Keratinocyte (primary cell): ENCODE data around the gene HYAL1. TPM values are rescaled to one million over a fixed set of nuclear protein-coding genes. Genes with fewer than 3 reads are reported as not detected.
A peak's percentile ranks its signal among the peaks of the same experiment; 100 is the strongest.

Experiments used
- DNase-seq: peaks from one replicate; pipeline ENCODE4 v3.0.0-alpha.2; 2011; ENCODE audit warnings: low read depth, missing footprints, low spot score
- FAIRE-seq: peaks from 2 replicates; lab custom pipeline; 2011; peaks lifted over from hg19 to GRCh38; lab: Jason Lieb, UNC
- H2AFZ ChIP-seq: 2 replicates; pipeline ENCODE4 v1.6.0; 2012; ENCODE audit warnings: low read length, control low read depth, inconsistent platforms; ENCODE audit not compliant: control insufficient read depth
- H3K27ac ChIP-seq: 2 replicates; pipeline ENCODE4 v1.5.1; 2011; ENCODE audit warnings: low read length; ENCODE audit not compliant: control insufficient read depth, insufficient read depth
- H3K27me3 ChIP-seq: 3 replicates; pipeline ENCODE4 v1.6.0; 2011; ENCODE audit warnings: low read length; ENCODE audit not compliant: control insufficient read depth, insufficient read depth; ENCODE audit errors: extremely low read depth
- H3K36me3 ChIP-seq, 2 experiments: 2 replicates in 1 of 2; 3 replicates in 1 of 2; pipeline ENCODE4 v1.5.1; 2011; ENCODE audit warnings: low read length in 2 of 2, mild to moderate bottlenecking in 1 of 2; ENCODE audit not compliant: control insufficient read depth in 2 of 2, insufficient read depth in 2 of 2; ENCODE audit errors: extremely low read depth in 1 of 2
- H3K4me1 ChIP-seq: 3 replicates; pipeline ENCODE4 v1.5.1; 2011; ENCODE audit warnings: low read length; ENCODE audit not compliant: control insufficient read depth, insufficient read depth; ENCODE audit errors: extremely low read depth
- H3K4me2 ChIP-seq: 3 replicates; pipeline ENCODE4 v1.6.0; 2011; ENCODE audit warnings: low read depth, low read length; ENCODE audit not compliant: control insufficient read depth, insufficient read depth; ENCODE audit errors: extremely low read depth
- H3K4me3 ChIP-seq, 3 experiments: fragments of 200-600 bp in 1 of 3; sonication (generic) in 1 of 3; 2 replicates in 2 of 3; 3 replicates in 1 of 3; pipeline ENCODE4 v1.5.1; 2011 to 2016; ENCODE audit warnings: low read length in 3 of 3, mild to moderate bottlenecking in 3 of 3, control low read depth in 2 of 3, inconsistent platforms in 1 of 3, low read depth in 1 of 3, mixed read lengths in 1 of 3, mixed run types in 1 of 3, moderate library complexity in 1 of 3; ENCODE audit not compliant: control insufficient read depth in 2 of 3, insufficient read depth in 2 of 3; ENCODE audit errors: extremely low read depth in 1 of 3
- H3K79me2 ChIP-seq: 2 replicates; pipeline ENCODE4 v1.6.0; 2012; ENCODE audit warnings: low read length; ENCODE audit not compliant: control insufficient read depth, insufficient read depth
- H3K9ac ChIP-seq: 3 replicates; pipeline ENCODE4 v1.6.0; 2011; ENCODE audit warnings: low read length; ENCODE audit not compliant: control insufficient read depth, insufficient read depth; ENCODE audit errors: extremely low read depth
- H3K9me1 ChIP-seq: 3 replicates; pipeline ENCODE4 v1.6.0; 2011; ENCODE audit warnings: low read length; ENCODE audit not compliant: control insufficient read depth, insufficient read depth; ENCODE audit errors: extremely low read depth
- H3K9me3 ChIP-seq: 2 replicates; pipeline ENCODE4 v1.5.1; 2012; ENCODE audit warnings: low read depth, low read length; ENCODE audit not compliant: control insufficient read depth
- H4K20me1 ChIP-seq: 3 replicates; pipeline ENCODE4 v1.6.0; 2011; ENCODE audit warnings: low read length; ENCODE audit not compliant: control insufficient read depth, insufficient read depth; ENCODE audit errors: extremely low read depth
- CTCF ChIP-seq, 3 experiments: IDR thresholded peaks in 1 of 3; conservative IDR thresholded peaks in 1 of 3; optimal IDR thresholded peaks in 1 of 3; 2 replicates in 2 of 3; 3 replicates in 1 of 3; pipeline versions ENCODE3 to v1.5.1; 2011; ENCODE audit warnings: low read length in 3 of 3, mild to moderate bottlenecking in 3 of 3, moderate library complexity in 2 of 3, control low read depth in 1 of 3, inconsistent platforms in 1 of 3; ENCODE audit not compliant: insufficient read depth in 2 of 3; ENCODE audit errors: extremely low read depth in 1 of 3
- EZH2 ChIP-seq: IDR thresholded peaks from one replicate; pipeline ENCODE4 v1.6.1; 2012; ENCODE audit warnings: inconsistent platforms, mild to moderate bottlenecking, low read length, moderate library complexity
- dilution Hi-C: fragments of 300-500 bp; cut with MboI; formaldehyde crosslinking; loops from one replicate; pipeline ENCODE4 v1.7.0; 2020; ENCODE audit warnings: low sequenced_read_pairs; ENCODE audit not compliant: extremely low pct_ligation_motif_present
- polyA plus RNA-seq, 5 experiments: library from polyadenylated mRNA; depleted of rRNA in 3 of 5; stranded (reverse) in 3 of 5; stranded (forward) in 1 of 5; unstranded in 1 of 5; fragments of >200 nt; gene quantifications; 1 replicate in 1 of 5; 2 replicates in 3 of 5; 3 replicates in 1 of 5; pipeline versions ENCODE4 v1.2.1 to v1.2.3, GENCODE V29; 2011 to 2012; ENCODE audit warnings: missing spikeins in 2 of 5, low read depth in 1 of 5, low replicate concordance in 1 of 5

The HYAL1 gene
- polyA plus RNA-seq, 1 donor (not counting 4 experiments of a cell fraction or from before 2014, with no cell fraction given) = 13.9 TPM

- DNase-seq = no peak
- Histone ChIP-seq H3K4me2 (peak overlapping the region; percentile 2), H3K4me3 (no peak overlapping the region), H3K9me3 (no peaks in the 10 kb centered on the region), H3K9me1 (no peaks in the 10 kb centered on the region), H4K20me1 (no peaks in the 10 kb centered on the region), H2AFZ (no peak overlapping the region), H3K9ac (no peak overlapping the region), H3K36me3 (no peaks in the 10 kb centered on the region), H3K27me3 (peaks cover 40% of the 10 kb centered on the region), H3K4me1 (peaks cover 16% of the 10 kb centered on the region), H3K79me2 (no peaks in the 10 kb centered on the region), H3K27ac (no peak overlapping the region)
- dilution Hi-C loops = no loop called here
- peak; percentile 87 for FAIRE-seq
- TF ChIP-seq EZH2 (no peak), CTCF (optimal IDR thresholded peaks at IDR 0.05 in 1 of 3, IDR thresholded peaks at IDR 0.05 in 1 of 3, conservative IDR thresholded peaks at IDR 0.05 in 1 of 3; ENCODE audit: extremely low read depth in 1 of 3, insufficient read depth in 2 of 3, low read length in 3 of 3) (peak in 2 of 3 experiments; percentile 88 to 89)
These were observed 28.8 kb downstream of the HYAL1 start for GRCh38 chr3:50274371-50275104.

- Histone ChIP-seq H3K9ac (no peak overlapping the region), H3K79me2 (no peaks in the 10 kb centered on the region), H3K4me2 (no peak overlapping the region), H3K27ac (no peak overlapping the region), H3K4me3 (no peak overlapping the region), H3K27me3 (peaks cover 40% of the 10 kb centered on the region), H3K36me3 (no peaks in the 10 kb centered on the region), H2AFZ (no peak overlapping the region), H3K9me1 (no peaks in the 10 kb centered on the region), H4K20me1 (no peaks in the 10 kb centered on the region), H3K9me3 (no peaks in the 10 kb centered on the region), H3K4me1 (peaks cover 25% of the 10 kb centered on the region)
- FAIRE-seq (no peak), DNase-seq (no peak)
- TF ChIP-seq EZH2 = no peak
- no peak for TF ChIP-seq CTCF (optimal IDR thresholded peaks at IDR 0.05 in 1 of 3, IDR thresholded peaks at IDR 0.05 in 1 of 3, conservative IDR thresholded peaks at IDR 0.05 in 1 of 3; ENCODE audit: extremely low read depth in 1 of 3, insufficient read depth in 2 of 3, low read length in 3 of 3)
- dilution Hi-C loops = no loop called here
These were observed 29.7 kb downstream of the HYAL1 start for GRCh38 chr3:50273689-50274065.
